Stimulated activated CD4-positive, alpha-beta T cell treated with anti-CD3 and anti-CD28 coated beads, Interleukin-15, amount 100 ng/mL, for 1 hour (primary cell): ENCODE data around the gene SLC16A1.
"Not testable (repeated sequence)": the region's sequence is repeated elsewhere in the genome, so short reads cannot be mapped to it uniquely, and the experiment has no call there.

Source experiments
- DNase-seq, 2 donors: peaks; one replicate each; pipeline ENCODE4 v3.0.0-alpha.2; 2020; ENCODE audit warnings: low read depth in 1 of 2, low spot score in 1 of 2

Gene SLC16A1

GRCh38 chr1:112887599-112888283 is 68.3 kb downstream of the SLC16A1 start:
- no peak for DNase-seq

- DNase-seq = not testable (repeated sequence)
Measured at GRCh38 chr1:112884996-112885395, 71.0 kb downstream of the SLC16A1 start.

GRCh38 chr1:112882271-112882744 is 73.7 kb downstream of the SLC16A1 start:
- no peak for DNase-seq

GRCh38 chr1:112881742-112882127 is 74.3 kb downstream of the SLC16A1 start:
- no peak for DNase-seq

GRCh38 chr1:112879834-112880233 is 76.2 kb downstream of the SLC16A1 start:
- no peak for DNase-seq

- DNase-seq = no peak
Measured at GRCh38 chr1:112878321-112878720, 77.7 kb downstream of the SLC16A1 start.

- DNase-seq = no peak
Measured at GRCh38 chr1:112877750-112878149, 78.2 kb downstream of the SLC16A1 start.

GRCh38 chr1:112876315-112876714 is 79.7 kb downstream of the SLC16A1 start:
- DNase-seq = no peak

GRCh38 chr1:112872551-112872962 is 83.4 kb downstream of the SLC16A1 start:
- DNase-seq = no peak

GRCh38 chr1:112870887-112871646 is 84.9 kb downstream of the SLC16A1 start:
- DNase-seq = no peak

GRCh38 chr1:112869895-112870294 is 86.1 kb downstream of the SLC16A1 start:
- DNase-seq = no peak

- DNase-seq = no peak
Measured at GRCh38 chr1:112868191-112868590, 87.8 kb downstream of the SLC16A1 start.

GRCh38 chr1:112866981-112867380 is 89.0 kb downstream of the SLC16A1 start:
- DNase-seq = no peak

- DNase-seq = no peak
Measured at GRCh38 chr1:112866151-112866550, 89.8 kb downstream of the SLC16A1 start.

GRCh38 chr1:112862753-112863426 is 93.1 kb downstream of the SLC16A1 start:
- no peak for DNase-seq
